Kidney (tissue), 14 donors: ENCODE measurements around the gene KARS1. TPM values are rescaled to one million over a fixed set of nuclear protein-coding genes. Genes with fewer than 3 reads are reported as not detected.

ENCODE experiments used
- DNase-seq, 5 donors: peaks; one replicate each; pipeline ENCODE4 v3.0.0-alpha.2; 2013 to 2020
- FAIRE-seq: peaks from 2 replicates; lab custom pipeline; 2012; peaks lifted over from hg19 to GRCh38; lab: Jason Lieb, UNC
- H3K27ac ChIP-seq, 2 donors: one replicate each; pipeline ENCODE4 v1.7.0; 2013; ENCODE audit warnings: low read depth in 2 of 2, low read length in 2 of 2, inconsistent platforms in 1 of 2
- H3K27me3 ChIP-seq: one replicate; pipeline ENCODE4 v1.7.1; 2013; ENCODE audit warnings: low read length, inconsistent platforms; ENCODE audit not compliant: control insufficient read depth, insufficient read depth
- H3K36me3 ChIP-seq, 3 donors: one replicate each; pipeline versions ENCODE4 v1.7.0 to v1.7.1; 2013; ENCODE audit warnings: low read length in 3 of 3, control low read depth in 1 of 3, inconsistent platforms in 1 of 3; ENCODE audit not compliant: insufficient read depth in 3 of 3, control insufficient read depth in 2 of 3
- H3K4me1 ChIP-seq, 3 donors: one replicate each; pipeline versions ENCODE4 v1.7.0 to v1.7.1; 2013; ENCODE audit warnings: low read length in 3 of 3, inconsistent platforms in 1 of 3, low read depth in 1 of 3; ENCODE audit not compliant: control insufficient read depth in 2 of 3, insufficient read depth in 2 of 3
- H3K4me3 ChIP-seq, 3 donors: one replicate each; pipeline versions ENCODE4 v1.7.0 to v1.8.1; 2013; ENCODE audit warnings: low read length in 3 of 3, control low read depth in 1 of 3, inconsistent platforms in 1 of 3
- H3K9ac ChIP-seq, 3 donors: one replicate each; pipeline versions ENCODE4 v1.7.0 to v1.7.1; 2013; ENCODE audit warnings: low read length in 3 of 3, control low read depth in 1 of 3, inconsistent platforms in 1 of 3
- H3K9me3 ChIP-seq, 3 donors: one replicate each; pipeline versions ENCODE4 v1.7.0 to v1.7.1; 2013; ENCODE audit warnings: low read length in 3 of 3, control low read depth in 1 of 3, inconsistent platforms in 1 of 3; ENCODE audit not compliant: control insufficient read depth in 2 of 3, insufficient read depth in 1 of 3
- intact Hi-C: fragments of 100-400 bp; cut with DNase I; formaldehyde crosslinking; loops from one replicate; pipeline ENCODE4 v1.11.1; 2022
- polyA plus RNA-seq: library from polyadenylated mRNA; stranded (reverse); fragments of 350-450 nt; fragmentation: Illumina TruSeq; extraction: RNeasy Lipid Tissue Mini Kit (QIAGEN cat#74804); gene quantifications from one replicate; pipeline ENCODE4 v1.2.3, GENCODE V29; 2014; ENCODE audit warnings: low read depth, low replicate concordance; ENCODE audit not compliant: insufficient read depth
- total RNA-seq: library from RNA; stranded (reverse); fragmentation: NEBNext Ultra II Directional; extraction: Animal tissue kit (Norgen Biotek cat#: 25700); gene quantifications from one replicate; pipeline ENCODE4 v1.2.1, GENCODE V29; 2021
- TF ChIP-seq, protein P1 (sequence below): IDR thresholded peaks from 3 replicates; pipeline ENCODE4 v1.5.1; 2012; ENCODE audit warnings: mild to moderate bottlenecking, moderate library complexity, borderline replicate concordance; ENCODE audit not compliant: insufficient read depth; ENCODE audit errors: extremely low read depth
- donor health status: control.
- donor health status: control.
- donor health status: control.
- donor health status: control.
- donor health status: control.
- donor health status: DM: yes; HTN: yes; CAD: no.
- donor health status: Normal renal cell carcinoma (clear cell type).

The KARS1 gene
- total and polyA plus RNA-seq, 2 donors from 2014 or later = 97.4 to 104 TPM

DNA sequence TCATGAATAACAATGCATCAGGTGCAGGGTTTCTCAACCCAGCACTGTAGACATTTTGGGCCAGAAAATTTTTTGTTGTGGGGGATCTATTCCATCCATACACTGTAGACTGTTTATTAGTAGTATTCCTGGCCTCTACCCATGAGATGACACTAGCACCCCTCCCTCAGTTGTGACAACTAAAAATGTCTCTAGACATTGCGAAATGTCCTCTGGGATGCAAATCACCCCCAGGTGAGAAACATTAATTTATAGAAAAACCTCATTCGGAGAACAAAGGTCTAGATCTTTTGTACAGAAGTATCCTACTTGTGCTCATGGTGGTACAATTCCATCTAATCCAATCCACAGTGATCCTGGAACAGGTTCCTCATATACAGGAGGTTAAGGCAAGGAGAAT is 28.7 kb downstream of the KARS1 start:
- FAIRE-seq = no peak
- peaks cover 5 to 20% (median 17%) of the 10 kb centered on the region in 3 donors for H3K36me3 ChIP-seq
- no peaks in the 10 kb centered on the region for H3K27me3 ChIP-seq
- peaks cover 0 to 6% (median 3%) of the 10 kb centered on the region in 3 donors for H3K4me1 ChIP-seq
- intact Hi-C loops = no loop called here
- no peak overlapping the region for H3K27ac ChIP-seq
- TF ChIP-seq, protein P1, sequence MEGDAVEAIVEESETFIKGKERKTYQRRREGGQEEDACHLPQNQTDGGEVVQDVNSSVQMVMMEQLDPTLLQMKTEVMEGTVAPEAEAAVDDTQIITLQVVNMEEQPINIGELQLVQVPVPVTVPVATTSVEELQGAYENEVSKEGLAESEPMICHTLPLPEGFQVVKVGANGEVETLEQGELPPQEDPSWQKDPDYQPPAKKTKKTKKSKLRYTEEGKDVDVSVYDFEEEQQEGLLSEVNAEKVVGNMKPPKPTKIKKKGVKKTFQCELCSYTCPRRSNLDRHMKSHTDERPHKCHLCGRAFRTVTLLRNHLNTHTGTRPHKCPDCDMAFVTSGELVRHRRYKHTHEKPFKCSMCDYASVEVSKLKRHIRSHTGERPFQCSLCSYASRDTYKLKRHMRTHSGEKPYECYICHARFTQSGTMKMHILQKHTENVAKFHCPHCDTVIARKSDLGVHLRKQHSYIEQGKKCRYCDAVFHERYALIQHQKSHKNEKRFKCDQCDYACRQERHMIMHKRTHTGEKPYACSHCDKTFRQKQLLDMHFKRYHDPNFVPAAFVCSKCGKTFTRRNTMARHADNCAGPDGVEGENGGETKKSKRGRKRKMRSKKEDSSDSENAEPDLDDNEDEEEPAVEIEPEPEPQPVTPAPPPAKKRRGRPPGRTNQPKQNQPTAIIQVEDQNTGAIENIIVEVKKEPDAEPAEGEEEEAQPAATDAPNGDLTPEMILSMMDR = no peak
- no peak for DNase-seq
- no peak overlapping the region for H3K9ac ChIP-seq
- no peaks in the 10 kb centered on the region for H3K9me3 ChIP-seq
- H3K4me3 ChIP-seq = no peak overlapping the region

DNA sequence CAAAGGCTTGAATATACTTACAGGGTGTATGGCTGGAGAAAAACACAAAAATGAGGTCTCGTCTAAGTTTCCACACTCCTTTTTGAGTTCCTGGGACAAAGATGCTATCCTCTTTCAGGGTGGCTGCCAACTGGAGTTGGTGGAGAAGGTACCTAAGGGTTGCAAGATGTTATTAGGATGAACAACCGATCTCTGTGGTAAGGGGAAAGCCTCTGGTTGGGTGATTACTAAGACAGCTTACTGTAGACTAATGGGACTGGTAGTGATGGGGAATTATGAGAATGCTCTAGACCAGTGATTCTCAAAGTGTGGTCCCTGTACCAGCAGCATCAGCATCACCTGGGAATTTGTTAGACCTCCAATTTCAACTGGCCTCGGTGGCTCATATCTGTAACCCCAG is 30.3 kb downstream of the KARS1 start:
- DNase-seq (no peak), FAIRE-seq (no peak)
- H3K9me3 ChIP-seq = no peaks in the 10 kb centered on the region
- no peak overlapping the region for H3K4me3 ChIP-seq
- intact Hi-C loops = no loop called here
- no peak overlapping the region for H3K27ac ChIP-seq
- no peaks in the 10 kb centered on the region for H3K27me3 ChIP-seq
- TF ChIP-seq, protein P1 = no peak
- H3K9ac ChIP-seq = no peak overlapping the region
- peaks cover 5 to 31% (median 23%) of the 10 kb centered on the region in 3 donors for H3K36me3 ChIP-seq
- H3K4me1 ChIP-seq = peaks cover 0 to 2% (median under 1%) of the 10 kb centered on the region in 3 donors

DNA sequence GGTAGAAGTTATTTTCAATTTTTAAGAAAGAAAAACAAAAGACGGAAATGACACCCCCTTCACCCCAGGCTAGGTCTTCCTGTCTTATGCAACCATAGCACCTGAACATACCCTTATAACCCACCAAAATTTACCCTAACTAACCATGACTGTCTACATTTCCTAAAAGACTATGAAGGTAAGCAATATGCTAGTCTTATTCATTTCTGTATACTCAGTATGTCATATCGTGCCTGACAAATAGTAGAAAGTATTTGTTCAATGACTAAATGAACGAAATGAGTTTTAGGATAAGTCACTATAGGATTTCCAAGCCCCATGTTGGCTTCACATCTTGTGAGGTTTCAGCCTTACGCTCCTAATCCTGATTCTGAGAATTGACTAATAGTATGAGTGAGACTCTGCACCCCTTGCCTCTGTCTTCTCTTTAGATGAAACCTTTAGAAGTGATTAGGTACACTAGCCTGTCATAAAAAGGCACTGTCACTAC is 30.9 kb downstream of the KARS1 start:
- DNase-seq (no peak), FAIRE-seq (no peak)
- Histone ChIP-seq H3K9me3 (no peaks in the 10 kb centered on the region), H3K36me3 (peaks cover 7 to 34% (median 25%) of the 10 kb centered on the region in 3 donors), H3K4me1 (no peaks in the 10 kb centered on the region), H3K27ac (no peak overlapping the region), H3K9ac (no peak overlapping the region), H3K4me3 (no peak overlapping the region), H3K27me3 (no peaks in the 10 kb centered on the region)
- TF ChIP-seq, protein P1 = no peak
- intact Hi-C loops = no loop called here

DNA sequence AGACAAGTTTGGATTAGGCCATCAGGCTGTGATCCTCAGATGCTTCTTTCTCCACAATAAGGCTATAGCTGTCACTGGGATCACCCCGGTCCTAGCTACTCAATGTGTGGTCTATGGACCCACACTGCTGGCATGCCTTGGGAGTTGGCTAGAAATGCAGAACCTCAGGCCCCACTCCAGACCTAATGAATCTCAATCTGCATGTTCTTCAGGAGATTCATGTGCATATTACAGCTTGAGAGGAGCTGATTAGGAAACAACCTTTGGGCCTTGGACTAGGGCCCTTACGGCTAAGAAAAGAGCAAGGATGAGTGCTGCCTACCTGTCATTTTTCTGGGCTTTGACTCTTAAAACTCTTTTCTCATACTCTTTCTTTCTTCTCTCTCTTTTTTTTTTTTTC is 31.8 kb downstream of the KARS1 start:
- TF ChIP-seq, protein P1 = no peak
- no peaks in the 10 kb centered on the region for H3K4me1 ChIP-seq
- no peak overlapping the region for H3K4me3 ChIP-seq
- H3K27ac ChIP-seq = no peak overlapping the region
- no peak overlapping the region for H3K9ac ChIP-seq
- peaks cover 7 to 36% (median 25%) of the 10 kb centered on the region in 3 donors for H3K36me3 ChIP-seq
- FAIRE-seq = no peak
- no peak for DNase-seq
- H3K9me3 ChIP-seq = no peaks in the 10 kb centered on the region
- intact Hi-C loops = no loop called here
- H3K27me3 ChIP-seq = no peaks in the 10 kb centered on the region
